Stimulated activated CD4-positive, alpha-beta T cell treated with anti-CD3 and anti-CD28 coated beads, Interleukin-4, amount 100 ng/mL, for 24 hours (primary cell): Measurements from ENCODE around the gene DTNA.

Experiments used
- DNase-seq: peaks from one replicate; pipeline ENCODE4 v3.0.0-alpha.2; 2020

DTNA gene

GRCh38 chr18:34773961-34774766, 64.1 kb downstream of the DTNA start:
- no peak for DNase-seq

GRCh38 chr18:34775461-34775860, 65.4 kb downstream of the DTNA start:
- no peak for DNase-seq

- no peak for DNase-seq
Observed at GRCh38 chr18:34779112-34779511, 69.0 kb downstream of the DTNA start.

- DNase-seq = no peak
Observed at GRCh38 chr18:34780856-34781255, 70.8 kb downstream of the DTNA start.

GRCh38 chr18:34783501-34783900, 73.4 kb downstream of the DTNA start:
- no peak for DNase-seq

- DNase-seq = no peak
Observed at GRCh38 chr18:34786162-34786741, 76.2 kb downstream of the DTNA start.

GRCh38 chr18:34787931-34788532, 77.9 kb downstream of the DTNA start:
- DNase-seq = peak; percentile 39

- no peak for DNase-seq
Observed at GRCh38 chr18:34789768-34790344, 79.8 kb downstream of the DTNA start.

- DNase-seq = no peak
Observed at GRCh38 chr18:34794348-34794747, 84.2 kb downstream of the DTNA start.

GRCh38 chr18:34795070-34795732, 85.1 kb downstream of the DTNA start:
- no peak for DNase-seq

GRCh38 chr18:34796035-34796657, 86.0 kb downstream of the DTNA start:
- DNase-seq = no peak

GRCh38 chr18:34799291-34799690, 89.2 kb downstream of the DTNA start:
- no peak for DNase-seq

GRCh38 chr18:34800381-34800780, 90.3 kb downstream of the DTNA start:
- DNase-seq = no peak

- peak; percentile 5 for DNase-seq
Observed at GRCh38 chr18:34801774-34802173, 91.7 kb downstream of the DTNA start.

- DNase-seq = no peak
Observed at GRCh38 chr18:34802959-34803358, 92.9 kb downstream of the DTNA start.

GRCh38 chr18:34803877-34804400, 93.8 kb downstream of the DTNA start:
- no peak for DNase-seq

- DNase-seq = no peak
Observed at GRCh38 chr18:34805103-34805877, 95.2 kb downstream of the DTNA start.

GRCh38 chr18:34805878-34806351, 95.8 kb downstream of the DTNA start:
- DNase-seq = no peak

- DNase-seq = no peak
Observed at GRCh38 chr18:34806527-34806926, 96.4 kb downstream of the DTNA start.

GRCh38 chr18:34807106-34807796, 97.2 kb downstream of the DTNA start:
- no peak for DNase-seq

GRCh38 chr18:34808389-34808788, 98.3 kb downstream of the DTNA start:
- DNase-seq = no peak
